ENCODE measurements around the gene SYNDIG1.

- no peak for TF ChIP-seq CTCF (IDR thresholded peaks at IDR 0.05 in 4 of 5, conservative IDR thresholded peaks at IDR 0.05 in 1 of 5)
- no peak for TF ChIP-seq POLR2A (IDR thresholded peaks at IDR 0.05)
Measured at GRCh38 chr20:24489631-24490260, 20.3 kb downstream of the SYNDIG1 start.

Data from gastrocnemius medialis (tissue), 4 donors.